ENCODE data around the gene DPY19L2. TPM values are rescaled to one million over a fixed set of nuclear protein-coding genes. Genes with fewer than 3 reads are reported as not detected.
"Not testable (repeated sequence)": the region's sequence is repeated elsewhere in the genome, so short reads cannot be mapped to it uniquely, and the experiment has no call there.

Gene DPY19L2
- total and polyA plus RNA-seq, 2 donors (not counting 1 experiment from before 2014, with no cell fraction given): 0.09 to 0.62 TPM

GRCh38 chr12:63655543-63656257, 12.6 kb downstream of the DPY19L2 start:
- H3K9ac ChIP-seq (ENCODE audit: low read length); H3K79me2 ChIP-seq (ENCODE audit: control insufficient read depth, insufficient read depth, low read length); H3K4me1 Mint-ChIP-seq; H3K27me3 Mint-ChIP-seq; H3K36me3 ChIP-seq (replicated peaks in 1 of 2; ENCODE audit: control extremely low read depth in 1 of 2, control insufficient read depth in 1 of 2, extremely low read depth in 1 of 2, insufficient read depth in 2 of 2, low read length in 1 of 2); H2AFZ ChIP-seq (ENCODE audit: insufficient read depth, low read depth, low read length, poor library complexity, severe bottlenecking); H3K27me3 ChIP-seq (replicated peaks in 1 of 4; ENCODE audit: control extremely low read depth in 1 of 4, control insufficient read depth in 3 of 4, insufficient read depth in 4 of 4, low read length in 3 of 4); H3K4me2 ChIP-seq (replicated peaks; ENCODE audit: low read depth, low read length, poor library complexity, severe bottlenecking); H3K27ac Mint-ChIP-seq; H3K9me3 ChIP-seq (ENCODE audit: control extremely low read depth in 1 of 3, control insufficient read depth in 2 of 3, insufficient read depth in 1 of 3, low read length in 2 of 3); H4K20me1 ChIP-seq (ENCODE audit: control insufficient read depth, insufficient read depth, low read length, poor library complexity, severe bottlenecking); POLR2A ChIA-PET; H3K4me3 Mint-ChIP-seq; CTCF ChIA-PET; ATAC-seq (ENCODE audit: low read depth); intact Hi-C loops (cut with micrococcal nuclease); H3K4me3 ChIP-seq (ENCODE audit: control extremely low read depth in 1 of 5, extremely low read depth in 1 of 5, insufficient read depth in 1 of 5, low read depth in 2 of 5, low read length in 4 of 5); H3K27ac ChIP-seq (ENCODE audit: low read length in 2 of 2); H3K9me3 Mint-ChIP-seq (ENCODE audit: insufficient read depth); DNase-seq; H3K4me1 ChIP-seq (ENCODE audit: control insufficient read depth in 2 of 2, insufficient read depth in 2 of 2, low read length in 2 of 2): not testable (repeated sequence)
- WGBS (ENCODE audit: insufficient coverage): no CpG with 5 or more reads among the region's 5 CpGs

GRCh38 chr12:63654481-63654880, 13.8 kb downstream of the DPY19L2 start:
- POLR2A ChIA-PET; ATAC-seq (ENCODE audit: low read depth); H3K4me3 Mint-ChIP-seq; H3K4me2 ChIP-seq (replicated peaks; ENCODE audit: low read depth, low read length, poor library complexity, severe bottlenecking); H3K4me1 Mint-ChIP-seq; H3K27me3 ChIP-seq (replicated peaks in 1 of 4; ENCODE audit: control extremely low read depth in 1 of 4, control insufficient read depth in 3 of 4, insufficient read depth in 4 of 4, low read length in 3 of 4); H3K9me3 ChIP-seq (ENCODE audit: control extremely low read depth in 1 of 3, control insufficient read depth in 2 of 3, insufficient read depth in 1 of 3, low read length in 2 of 3); H3K36me3 ChIP-seq (replicated peaks in 1 of 2; ENCODE audit: control extremely low read depth in 1 of 2, control insufficient read depth in 1 of 2, extremely low read depth in 1 of 2, insufficient read depth in 2 of 2, low read length in 1 of 2); intact Hi-C loops (cut with micrococcal nuclease); H3K4me1 ChIP-seq (ENCODE audit: control insufficient read depth in 2 of 2, insufficient read depth in 2 of 2, low read length in 2 of 2); H3K4me3 ChIP-seq (ENCODE audit: control extremely low read depth in 1 of 5, extremely low read depth in 1 of 5, insufficient read depth in 1 of 5, low read depth in 2 of 5, low read length in 4 of 5); H4K20me1 ChIP-seq (ENCODE audit: control insufficient read depth, insufficient read depth, low read length, poor library complexity, severe bottlenecking); CTCF ChIA-PET; H2AFZ ChIP-seq (ENCODE audit: insufficient read depth, low read depth, low read length, poor library complexity, severe bottlenecking); H3K27me3 Mint-ChIP-seq; DNase-seq; H3K9ac ChIP-seq (ENCODE audit: low read length); H3K27ac ChIP-seq (ENCODE audit: low read length in 2 of 2); H3K79me2 ChIP-seq (ENCODE audit: control insufficient read depth, insufficient read depth, low read length); H3K27ac Mint-ChIP-seq; H3K9me3 Mint-ChIP-seq (ENCODE audit: insufficient read depth): not testable (repeated sequence)
- WGBS (ENCODE audit: insufficient coverage): no CpG with 5 or more reads among the region's 5 CpGs

DNA sequence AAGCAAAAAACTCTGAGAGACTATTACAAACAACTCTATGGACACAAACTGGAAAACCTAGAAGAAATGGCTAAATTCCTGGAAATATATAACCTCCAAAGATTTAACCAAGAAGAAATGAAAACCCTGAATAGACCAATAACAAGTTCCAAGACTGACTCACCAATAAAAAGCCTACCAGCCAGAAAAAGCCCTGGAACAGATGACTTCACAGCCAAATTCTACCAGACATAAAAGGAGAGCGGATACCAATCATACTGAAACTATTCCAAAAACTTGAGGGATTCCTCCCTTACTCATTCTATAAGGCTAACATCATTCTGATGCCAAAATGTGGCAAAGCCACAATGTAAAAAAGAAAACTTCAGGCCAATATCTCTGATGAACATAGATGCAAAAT, 18.8 kb downstream of the DPY19L2 start:
- intact Hi-C loops (cut with micrococcal nuclease); H3K9me3 Mint-ChIP-seq (ENCODE audit: insufficient read depth): not testable (repeated sequence)
- no CpG with 5 or more reads among the region's 1 CpG for WGBS (ENCODE audit: insufficient coverage)

GRCh38 chr12:63643381-63644140, 24.7 kb downstream of the DPY19L2 start:
- 58% methylated on average over 4 of the region's 5 CpGs for WGBS (ENCODE audit: insufficient coverage)
- DNase-seq; H3K36me3 ChIP-seq (replicated peaks in 1 of 2; ENCODE audit: control extremely low read depth in 1 of 2, control insufficient read depth in 1 of 2, extremely low read depth in 1 of 2, insufficient read depth in 2 of 2, low read length in 1 of 2); H3K79me2 ChIP-seq (ENCODE audit: control insufficient read depth, insufficient read depth, low read length); H3K9ac ChIP-seq (ENCODE audit: low read length); CTCF ChIA-PET; H3K9me3 Mint-ChIP-seq (ENCODE audit: insufficient read depth); H3K4me1 Mint-ChIP-seq; H3K27ac ChIP-seq (ENCODE audit: low read length in 2 of 2); H3K27ac Mint-ChIP-seq; POLR2A ChIA-PET; H3K4me3 ChIP-seq (ENCODE audit: control extremely low read depth in 1 of 5, extremely low read depth in 1 of 5, insufficient read depth in 1 of 5, low read depth in 2 of 5, low read length in 4 of 5); H2AFZ ChIP-seq (ENCODE audit: insufficient read depth, low read depth, low read length, poor library complexity, severe bottlenecking); H3K4me3 Mint-ChIP-seq; H3K4me1 ChIP-seq (ENCODE audit: control insufficient read depth in 2 of 2, insufficient read depth in 2 of 2, low read length in 2 of 2); H3K4me2 ChIP-seq (replicated peaks; ENCODE audit: low read depth, low read length, poor library complexity, severe bottlenecking); intact Hi-C loops (cut with micrococcal nuclease); ATAC-seq (ENCODE audit: low read depth); H3K27me3 ChIP-seq (replicated peaks in 1 of 4; ENCODE audit: control extremely low read depth in 1 of 4, control insufficient read depth in 3 of 4, insufficient read depth in 4 of 4, low read length in 3 of 4); H4K20me1 ChIP-seq (ENCODE audit: control insufficient read depth, insufficient read depth, low read length, poor library complexity, severe bottlenecking); H3K27me3 Mint-ChIP-seq; H3K9me3 ChIP-seq (ENCODE audit: control extremely low read depth in 1 of 3, control insufficient read depth in 2 of 3, insufficient read depth in 1 of 3, low read length in 2 of 3): not testable (repeated sequence)

More for the DNA sequence above, 18.8 kb downstream of the DPY19L2 start:
- H3K4me3 Mint-ChIP-seq; H3K4me2 ChIP-seq (replicated peaks; ENCODE audit: low read depth, low read length, poor library complexity, severe bottlenecking); H3K4me1 Mint-ChIP-seq; H3K4me1 ChIP-seq (ENCODE audit: control insufficient read depth in 2 of 2, insufficient read depth in 2 of 2, low read length in 2 of 2); H4K20me1 ChIP-seq (ENCODE audit: control insufficient read depth, insufficient read depth, low read length, poor library complexity, severe bottlenecking); ATAC-seq (ENCODE audit: low read depth); H3K36me3 ChIP-seq (replicated peaks in 1 of 2; ENCODE audit: control extremely low read depth in 1 of 2, control insufficient read depth in 1 of 2, extremely low read depth in 1 of 2, insufficient read depth in 2 of 2, low read length in 1 of 2); H3K27me3 ChIP-seq (replicated peaks in 1 of 4; ENCODE audit: control extremely low read depth in 1 of 4, control insufficient read depth in 3 of 4, insufficient read depth in 4 of 4, low read length in 3 of 4); H3K27ac Mint-ChIP-seq; H3K9ac ChIP-seq (ENCODE audit: low read length); DNase-seq; H2AFZ ChIP-seq (ENCODE audit: insufficient read depth, low read depth, low read length, poor library complexity, severe bottlenecking); H3K4me3 ChIP-seq (ENCODE audit: control extremely low read depth in 1 of 5, extremely low read depth in 1 of 5, insufficient read depth in 1 of 5, low read depth in 2 of 5, low read length in 4 of 5); H3K27ac ChIP-seq (ENCODE audit: low read length in 2 of 2); CTCF ChIA-PET; POLR2A ChIA-PET; H3K79me2 ChIP-seq (ENCODE audit: control insufficient read depth, insufficient read depth, low read length); H3K9me3 ChIP-seq (ENCODE audit: control extremely low read depth in 1 of 3, control insufficient read depth in 2 of 3, insufficient read depth in 1 of 3, low read length in 2 of 3); H3K27me3 Mint-ChIP-seq: not testable (repeated sequence)
